HG03064 (cell line): Measurements from ENCODE around the gene CLDN4.

Source experiments
- ATAC-seq: cut with Tn5 transposase; IDR thresholded peaks from one replicate; pipeline ENCODE4 v1.9.1; 2021; ENCODE audit warnings: low read depth; ENCODE audit not compliant: unreplicated experiment

CLDN4 gene

DNA sequence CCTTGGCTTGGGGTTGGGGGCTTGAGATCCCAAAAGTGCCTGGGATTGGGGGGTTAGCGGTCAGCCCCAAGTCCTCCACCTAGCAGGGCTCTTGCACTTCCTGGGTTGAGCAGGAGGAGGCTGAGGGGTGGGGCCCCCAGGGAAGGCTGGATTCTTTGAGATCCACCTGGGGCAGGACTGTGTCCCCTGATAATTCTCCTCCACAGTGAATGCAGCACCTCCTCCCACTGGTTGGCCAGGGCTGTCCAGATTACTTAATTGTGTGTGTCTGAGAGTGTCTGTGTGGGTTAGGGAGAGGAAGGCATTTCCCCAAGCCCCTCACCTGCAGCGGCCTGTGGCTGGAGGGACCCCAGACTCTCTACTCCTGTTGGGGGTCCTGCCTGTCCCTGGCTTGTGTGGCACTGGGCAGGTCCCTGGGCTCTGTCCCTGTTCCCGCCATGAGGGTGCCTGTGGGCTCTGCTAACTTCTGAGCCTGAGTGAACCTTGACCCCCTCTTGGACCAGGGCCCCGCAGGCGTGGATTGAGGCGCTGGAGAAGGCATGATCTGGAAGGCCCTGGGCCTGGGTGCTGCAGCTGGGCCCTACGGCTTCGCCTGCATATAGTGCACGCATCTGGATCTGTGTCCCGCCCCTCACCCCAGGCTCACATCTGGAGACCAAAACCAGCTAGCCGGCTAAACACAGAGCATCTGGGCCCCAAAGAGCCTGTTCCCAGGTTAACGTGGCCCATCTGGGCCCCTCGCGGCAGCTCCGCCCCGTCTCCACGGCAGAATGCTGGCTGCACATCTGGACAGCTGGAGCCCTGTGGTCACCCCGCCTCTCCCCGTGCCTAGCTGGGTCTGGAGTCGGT, 40.6 kb downstream of the CLDN4 start:
- ATAC-seq = no peak

DNA sequence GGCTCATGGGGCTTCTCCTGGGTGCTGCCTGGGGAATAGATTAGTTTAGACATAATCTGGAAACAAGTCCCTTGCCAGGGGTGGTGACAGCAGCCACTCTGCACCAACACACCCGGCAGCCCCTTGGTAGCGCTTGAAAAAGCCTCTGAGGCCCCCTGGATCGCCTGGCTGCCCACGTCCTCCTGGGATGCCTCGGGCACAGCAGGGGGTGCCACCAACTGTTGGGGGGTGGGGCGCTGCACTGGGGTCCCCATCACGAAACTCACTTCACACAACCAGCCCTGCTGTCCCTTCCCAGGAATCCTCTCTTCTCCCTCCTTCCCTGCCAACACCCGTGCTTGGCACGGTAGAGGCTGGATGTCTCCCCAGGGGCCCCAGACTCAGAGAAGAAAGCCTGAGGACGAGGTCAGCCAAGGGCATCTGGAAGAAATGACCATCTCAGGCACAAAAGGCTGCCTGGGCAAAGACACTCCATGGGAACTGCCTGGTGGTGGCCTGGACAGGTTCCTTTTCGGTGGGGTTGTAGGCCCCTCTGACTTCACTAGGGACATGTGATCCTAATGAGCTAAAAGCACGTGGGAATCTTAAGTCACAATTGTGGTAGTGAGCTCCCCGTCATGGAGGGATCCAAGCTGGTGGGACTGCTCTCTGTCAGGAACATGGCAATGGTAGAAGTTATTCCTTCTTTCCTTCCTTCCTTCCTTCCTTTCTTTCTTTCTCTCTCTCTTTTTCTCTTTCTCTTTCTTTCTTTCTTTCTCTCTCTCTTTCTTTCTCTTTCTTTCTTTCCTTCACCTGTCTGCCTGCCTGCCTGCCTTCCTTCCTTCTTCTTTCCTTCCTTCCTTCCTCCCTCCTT, 41.5 kb downstream of the CLDN4 start:
- ATAC-seq = no peak

DNA sequence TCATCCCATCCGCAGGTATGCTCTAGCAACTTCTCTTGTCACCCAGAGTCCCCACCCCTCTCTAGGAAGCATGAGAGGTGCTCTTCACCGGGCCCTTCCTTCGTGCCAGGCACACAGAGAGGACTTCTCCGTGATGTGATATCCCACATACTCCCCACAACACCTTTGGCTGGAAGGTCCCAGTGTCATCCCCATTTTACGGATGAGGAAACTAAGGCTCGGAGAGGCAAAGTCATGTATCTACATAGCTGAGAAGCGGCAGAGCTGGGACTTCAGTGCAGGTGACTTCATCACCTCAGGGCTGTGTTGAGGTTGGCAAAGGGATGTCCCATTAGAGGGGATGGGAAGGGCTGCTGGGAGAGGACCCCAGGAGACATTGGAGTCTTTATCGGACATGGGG, 45.6 kb downstream of the CLDN4 start:
- no peak for ATAC-seq

DNA sequence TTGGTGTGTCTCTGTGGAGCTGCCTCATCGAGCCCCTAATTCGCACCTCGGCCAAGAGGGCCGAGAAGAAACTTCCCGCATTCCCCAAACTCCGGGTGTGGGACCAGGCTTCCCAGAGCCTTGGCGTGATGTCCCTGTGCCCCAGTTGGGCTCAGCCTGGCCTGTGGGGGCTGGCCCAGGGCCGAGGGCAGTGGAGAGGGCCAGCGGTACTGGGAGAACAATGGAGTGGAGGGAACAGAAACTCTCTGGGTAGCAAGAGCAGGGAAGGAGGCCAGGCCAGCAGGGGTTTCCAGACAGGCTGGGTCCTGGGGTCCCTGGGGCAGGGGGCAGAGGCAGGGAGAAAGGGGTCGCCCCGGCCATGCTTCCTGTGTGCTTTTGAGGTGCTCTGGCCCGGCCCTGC, 46.2 kb downstream of the CLDN4 start:
- no peak for ATAC-seq

DNA sequence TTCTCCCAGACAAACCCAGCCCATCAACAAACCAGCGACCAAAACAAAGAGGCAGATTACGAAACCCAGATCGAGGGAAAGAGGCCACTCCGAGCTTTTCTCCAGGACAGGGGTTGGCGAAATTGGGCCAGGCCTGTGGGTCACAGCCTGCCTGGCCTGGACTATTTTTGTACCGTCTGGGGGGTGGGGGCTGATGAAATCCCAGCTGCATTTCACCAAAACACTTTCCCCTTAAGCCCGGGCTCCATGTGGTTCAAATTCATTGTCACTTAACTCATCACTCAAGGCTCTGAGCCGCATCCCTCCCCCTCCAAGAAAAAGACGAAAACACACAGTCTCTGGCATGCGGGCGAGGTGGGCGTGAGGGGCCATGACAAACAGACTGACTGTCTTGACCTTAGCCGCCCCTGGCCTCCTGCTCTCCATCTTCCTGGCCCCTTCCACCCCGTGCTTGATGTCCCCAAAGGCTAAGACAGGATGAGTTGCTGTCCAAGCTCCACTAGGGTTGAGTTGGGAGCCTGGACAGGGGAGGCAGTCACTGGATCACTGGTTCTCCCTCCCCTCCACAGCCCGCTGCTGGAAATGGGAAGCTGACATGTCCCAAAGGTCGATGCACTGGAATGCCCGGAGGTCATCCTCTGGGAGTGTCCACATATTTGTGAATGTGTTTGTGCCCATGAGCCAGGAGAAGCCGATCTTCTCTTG, 49.3 kb downstream of the CLDN4 start:
- ATAC-seq = no peak

DNA sequence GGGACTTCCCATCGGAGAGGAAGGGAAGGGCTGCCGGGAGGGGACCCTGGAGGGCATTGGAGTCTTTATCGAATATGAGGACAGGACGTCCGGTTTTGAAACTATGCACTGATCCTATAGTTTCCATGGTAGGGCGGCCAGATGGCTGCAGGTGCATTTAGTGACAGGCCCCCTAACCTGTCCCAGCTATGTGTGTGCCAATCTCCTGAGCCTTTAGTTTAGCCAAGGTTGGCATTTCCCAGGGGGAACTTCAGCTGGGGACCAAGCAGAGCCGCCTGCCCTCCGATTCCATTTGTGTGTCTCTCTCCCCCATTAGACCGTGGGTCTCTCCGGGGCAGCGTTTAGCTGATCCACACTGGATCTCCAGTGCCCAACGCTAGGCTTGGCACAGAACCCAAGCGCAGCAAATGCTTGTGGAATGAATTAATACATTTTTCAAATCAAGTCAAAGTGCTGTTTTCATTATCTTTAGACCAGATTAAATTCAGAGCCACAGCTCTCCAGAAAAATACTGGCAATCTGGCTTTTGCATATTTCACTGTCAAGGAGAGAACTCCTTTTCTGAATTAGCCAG, 50.0 kb downstream of the CLDN4 start:
- ATAC-seq = no peak

DNA sequence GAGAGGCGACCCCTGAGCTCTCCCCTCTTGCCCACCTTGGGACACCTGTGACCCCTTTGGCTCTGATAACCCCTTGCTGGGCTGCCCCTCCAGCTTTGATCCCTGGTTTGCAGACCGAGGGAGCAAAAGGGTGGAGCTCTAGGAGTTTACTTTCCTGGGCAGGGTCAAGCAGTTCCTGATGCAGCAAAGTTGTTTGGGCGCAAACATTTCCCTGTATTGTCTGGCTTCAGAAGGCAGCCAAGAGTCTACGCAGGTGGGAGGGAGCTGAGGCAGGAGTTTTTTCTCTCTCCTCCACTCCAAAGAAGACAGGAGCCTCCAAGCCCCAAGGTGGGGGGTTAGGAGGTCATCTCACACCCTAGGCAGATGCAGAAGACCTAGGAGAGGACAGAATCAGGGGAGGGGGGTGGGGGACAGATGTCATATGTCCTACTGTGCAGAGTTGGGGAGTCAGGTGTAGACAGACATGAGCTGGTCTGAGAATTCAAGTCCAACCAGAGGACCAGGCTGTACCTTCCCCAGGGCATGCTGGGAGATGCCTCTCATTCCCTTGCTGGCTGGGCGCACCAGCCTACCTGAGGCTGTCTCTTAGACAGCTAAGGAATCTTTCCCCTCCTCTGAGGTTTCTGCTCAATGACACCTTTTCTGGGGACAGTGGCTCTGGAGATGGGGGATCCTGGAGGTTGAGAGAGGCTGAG, 50.7 kb downstream of the CLDN4 start:
- no peak for ATAC-seq

DNA sequence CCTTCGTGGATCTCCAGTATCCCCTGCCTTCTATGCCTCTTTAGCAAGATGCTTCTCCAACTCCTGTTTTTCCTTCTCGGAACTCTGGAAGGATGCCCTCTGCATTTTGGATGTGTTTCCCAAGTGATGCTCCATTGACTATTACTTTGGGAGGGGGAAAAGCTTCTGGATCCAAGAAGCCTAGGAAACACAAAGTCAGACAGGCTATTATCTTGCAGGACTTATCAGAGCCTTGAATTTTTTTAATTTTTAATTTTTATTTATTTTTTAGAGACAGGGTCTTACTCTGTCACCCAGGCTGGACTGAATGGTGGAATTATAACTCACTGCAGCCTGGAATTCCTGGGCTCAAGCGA, 51.2 kb downstream of the CLDN4 start:
- no peak for ATAC-seq
